Esophagus muscularis mucosa (tissue), 4 donors: ENCODE measurements around the gene COQ6. TPM values are rescaled to one million over a fixed set of nuclear protein-coding genes. Genes with fewer than 3 reads are reported as not detected.

ENCODE experiments used
- DNase-seq: peaks from one replicate; pipeline ENCODE4 v3.0.0-alpha.2; 2017; ENCODE audit errors: extremely low spot score
- H3K27ac ChIP-seq, 4 donors: fragments of 200-600 bp; sonication (generic); replicated peaks in 1 of 4; 1 replicate in 3 of 4; 2 replicates in 1 of 4; pipeline ENCODE4 v1.5.1; 2016 to 2019; ENCODE audit warnings: mild to moderate bottlenecking in 1 of 4
- H3K27me3 ChIP-seq, 4 donors: fragments of 200-600 bp; sonication (generic); one replicate each; pipeline versions ENCODE4 v1.5.1 to v1.6.0; 2016 to 2019
- H3K36me3 ChIP-seq, 4 donors: fragments of 200-600 bp; sonication (generic); one replicate each; pipeline ENCODE4 v1.5.1; 2016 to 2019
- H3K4me1 ChIP-seq, 4 donors: fragments of 200-600 bp; sonication (generic); one replicate each; pipeline ENCODE4 v1.5.1; 2016 to 2019
- H3K4me3 ChIP-seq, 4 donors: fragments of 200-600 bp; sonication (generic); 1 replicate in 2 of 4; 2 replicates in 2 of 4; pipeline ENCODE4 v1.5.1; 2016 to 2019; ENCODE audit warnings: mild to moderate bottlenecking in 4 of 4, moderate library complexity in 1 of 4
- H3K9me3 ChIP-seq, 4 donors: fragments of 200-600 bp; sonication (generic); 1 replicate in 3 of 4; 2 replicates in 1 of 4; pipeline ENCODE4 v1.5.1; 2016 to 2019
- EP300 ChIP-seq: sonication (generic); formaldehyde crosslinking; IDR thresholded peaks from one replicate; pipeline ENCODE4 v1.6.1; 2017; ENCODE audit warnings: antibody characterized with exemption
- POLR2A ChIP-seq: fragments of 450-650 bp; IDR thresholded peaks from one replicate; pipeline ENCODE4 v1.6.1; 2017; ENCODE audit warnings: antibody characterized with exemption, moderate library complexity, mild to moderate bottlenecking, low read depth
- POLR2AphosphoS5 ChIP-seq, 2 donors: sonication (generic); formaldehyde crosslinking; IDR thresholded peaks; one replicate each; pipeline ENCODE4 v1.6.1; 2017; ENCODE audit warnings: antibody characterized with exemption in 2 of 2
- WGBS: methylation state at CpG from one replicate; pipeline ENCODE4 v1.1.5; 2018; 5-methylcytosine and 5-hydroxymethylcytosine counted together
- intact Hi-C: fragments of 100-400 bp; cut with DNase I; formaldehyde crosslinking; loops from one replicate; pipeline ENCODE4 v1.15.1; 2023
- total RNA-seq, 4 donors: library from RNA; depleted of rRNA; stranded (reverse); fragments of >200 nt; gene quantifications; one replicate each; pipeline versions ENCODE4 v1.1.0 to v1.2.1, GENCODE V29; 2016
- TF ChIP-seq, protein P1 (sequence below), 3 experiments: fragments of 200-600 bp in 2 of 3; fragments of 450-650 bp in 1 of 3; sonication (generic) in 2 of 3; IDR thresholded peaks; one replicate each; pipeline ENCODE4 v1.5.1; 2017 to 2019; ENCODE audit warnings: antibody characterized with exemption in 3 of 3, mild to moderate bottlenecking in 2 of 3, moderate library complexity in 1 of 3

The COQ6 gene
- total RNA-seq, 4 donors from 2014 or later, result 21.5 to 52.0 (median 30.6) TPM

- TF ChIP-seq POLR2AphosphoS5 (IDR thresholded peaks at IDR 0.05), result peak in 1 of 2 donors; percentile 11
- no peak for TF ChIP-seq POLR2A
- Histone ChIP-seq H3K36me3 (peaks cover 9 to 81% (median 53%) of the 10 kb centered on the region in 4 donors), H3K4me1 (peaks cover 0 to 14% (median 0%) of the 10 kb centered on the region in 4 donors), H3K27me3 (no peaks in the 10 kb centered on the region), H3K4me3 (no peak overlapping the region), H3K9me3 (no peaks in the 10 kb centered on the region), H3K27ac (peak overlapping the region in 2 of 4 donors; percentile 34 to 43)
- no peak for DNase-seq
- WGBS, result 65% methylated on average over 4 of the region's 4 CpGs
- intact Hi-C loops, result no loop called here
These were observed 7.0 kb upstream of the COQ6 start for GRCh38 chr14:73943083-73943482.

DNA sequence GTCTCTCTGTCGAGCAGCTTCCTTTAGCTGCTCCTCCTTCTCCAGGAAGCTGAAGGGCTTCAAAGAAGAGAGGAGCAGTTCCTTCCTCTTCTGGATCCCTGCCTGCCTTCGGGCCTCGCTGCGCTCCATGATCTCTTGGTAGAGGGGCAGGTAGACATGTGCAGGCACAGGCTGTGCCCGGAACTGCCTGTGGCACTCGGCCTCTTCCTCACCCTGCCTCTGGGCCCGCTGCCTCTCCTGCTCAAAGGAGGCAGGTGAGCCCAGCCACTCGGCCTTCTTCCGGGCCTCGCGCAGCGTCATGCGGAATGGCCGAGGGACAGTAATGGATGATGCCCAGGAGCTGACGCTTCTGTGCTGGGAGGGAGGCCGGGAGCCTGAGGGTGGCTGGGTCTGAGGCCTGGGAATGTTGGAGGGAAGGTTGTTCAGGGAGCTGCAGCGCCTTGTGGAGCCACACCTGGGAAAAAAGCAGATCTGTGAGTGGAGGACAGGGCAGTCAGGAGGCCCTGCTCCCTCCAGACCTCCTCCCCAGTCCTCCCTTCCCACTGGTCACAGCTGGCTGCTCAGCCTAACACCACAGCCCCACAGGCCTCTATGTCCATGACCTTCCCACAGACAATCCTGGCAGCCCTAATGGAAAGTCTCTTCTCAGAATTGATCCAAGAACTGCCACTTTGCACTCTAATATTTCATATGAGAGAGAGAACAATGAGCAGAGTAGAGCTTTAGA lies 5.5 kb upstream of the COQ6 start:
- intact Hi-C loops, result no loop called here
- WGBS, result 85% methylated on average over 16 of the region's 17 CpGs
- no peaks in the 10 kb centered on the region for H3K9me3 ChIP-seq
- no peak for TF ChIP-seq POLR2A
- no peak for TF ChIP-seq EP300
- TF ChIP-seq POLR2AphosphoS5 (IDR thresholded peaks at IDR 0.05), result no peak
- TF ChIP-seq, protein P1, sequence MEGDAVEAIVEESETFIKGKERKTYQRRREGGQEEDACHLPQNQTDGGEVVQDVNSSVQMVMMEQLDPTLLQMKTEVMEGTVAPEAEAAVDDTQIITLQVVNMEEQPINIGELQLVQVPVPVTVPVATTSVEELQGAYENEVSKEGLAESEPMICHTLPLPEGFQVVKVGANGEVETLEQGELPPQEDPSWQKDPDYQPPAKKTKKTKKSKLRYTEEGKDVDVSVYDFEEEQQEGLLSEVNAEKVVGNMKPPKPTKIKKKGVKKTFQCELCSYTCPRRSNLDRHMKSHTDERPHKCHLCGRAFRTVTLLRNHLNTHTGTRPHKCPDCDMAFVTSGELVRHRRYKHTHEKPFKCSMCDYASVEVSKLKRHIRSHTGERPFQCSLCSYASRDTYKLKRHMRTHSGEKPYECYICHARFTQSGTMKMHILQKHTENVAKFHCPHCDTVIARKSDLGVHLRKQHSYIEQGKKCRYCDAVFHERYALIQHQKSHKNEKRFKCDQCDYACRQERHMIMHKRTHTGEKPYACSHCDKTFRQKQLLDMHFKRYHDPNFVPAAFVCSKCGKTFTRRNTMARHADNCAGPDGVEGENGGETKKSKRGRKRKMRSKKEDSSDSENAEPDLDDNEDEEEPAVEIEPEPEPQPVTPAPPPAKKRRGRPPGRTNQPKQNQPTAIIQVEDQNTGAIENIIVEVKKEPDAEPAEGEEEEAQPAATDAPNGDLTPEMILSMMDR (IDR thresholded peaks at IDR 0.05), result no peak
- H3K36me3 ChIP-seq, result peaks cover 9 to 67% (median 47%) of the 10 kb centered on the region in 4 donors
- no peak overlapping the region for H3K27ac ChIP-seq
- DNase-seq, result no peak
- peaks cover 5 to 25% (median 10%) of the 10 kb centered on the region in 4 donors for H3K4me1 ChIP-seq
- no peaks in the 10 kb centered on the region for H3K27me3 ChIP-seq
- H3K4me3 ChIP-seq, result no peak overlapping the region

DNA sequence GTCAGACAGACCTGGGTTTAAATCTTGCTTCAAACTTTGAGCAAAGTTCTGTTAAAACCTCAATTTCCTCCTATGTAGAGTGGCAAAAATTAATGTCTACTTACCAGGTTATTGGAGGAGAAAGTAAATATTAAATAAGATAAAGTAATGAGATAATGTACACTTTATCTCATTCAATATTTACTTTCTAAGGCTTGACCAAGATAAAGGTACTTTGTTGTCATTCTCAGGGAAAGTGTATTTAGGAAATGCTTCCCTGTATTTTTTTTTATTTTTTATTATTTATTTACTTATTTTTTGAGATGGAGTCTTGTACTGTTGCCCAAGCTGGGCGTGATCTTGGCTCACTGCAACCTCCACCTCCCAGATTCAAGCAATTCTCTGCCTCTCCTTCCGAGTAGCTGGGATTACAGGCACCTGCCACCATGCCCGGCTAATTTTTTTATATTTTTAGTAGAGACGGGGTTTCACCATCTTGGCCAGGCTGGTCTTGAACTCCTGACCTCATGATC lies 4.9 kb upstream of the COQ6 start:
- peaks cover 5 to 25% (median 10%) of the 10 kb centered on the region in 4 donors for H3K4me1 ChIP-seq
- no peak for DNase-seq
- no peaks in the 10 kb centered on the region for H3K27me3 ChIP-seq
- TF ChIP-seq POLR2A (no peak), EP300 (no peak), POLR2AphosphoS5 (IDR thresholded peaks at IDR 0.05) (no peak)
- TF ChIP-seq, protein P1 (IDR thresholded peaks at IDR 0.05), result no peak
- 78% methylated on average over 4 of the region's 4 CpGs for WGBS
- no peak overlapping the region for H3K4me3 ChIP-seq
- H3K27ac ChIP-seq, result no peak overlapping the region
- H3K36me3 ChIP-seq, result peaks cover 9 to 64% (median 42%) of the 10 kb centered on the region in 4 donors
- intact Hi-C loops, result no loop called here
- H3K9me3 ChIP-seq, result no peaks in the 10 kb centered on the region

- Histone ChIP-seq H3K36me3 (peaks cover 43 to 56% (median 56%) of the 10 kb centered on the region in 4 donors), H3K4me1 (peaks cover 15 to 30% (median 22%) of the 10 kb centered on the region in 4 donors), H3K27me3 (no peaks in the 10 kb centered on the region), H3K4me3 (no peak overlapping the region), H3K9me3 (no peaks in the 10 kb centered on the region), H3K27ac (no peak overlapping the region)
- 86% methylated on average over 1 of the region's 1 CpG for WGBS
- intact Hi-C loops, result loop anchor here (5.0 kb wide), 1 partner anchor 64 kb away; the partner anchor contains the start of genes BBOF1 and ENTPD5
- DNase-seq, result no peak
- TF ChIP-seq EP300, result no peak
- TF ChIP-seq POLR2AphosphoS5 (IDR thresholded peaks at IDR 0.05), result no peak
- TF ChIP-seq, protein P1 (IDR thresholded peaks at IDR 0.05), result no peak
- TF ChIP-seq POLR2A, result no peak
These were observed 3.6 kb downstream of the COQ6 start for GRCh38 chr14:73953731-73954130.

- no peak overlapping the region for H3K4me3 ChIP-seq
- TF ChIP-seq POLR2AphosphoS5 (IDR thresholded peaks at IDR 0.05), result no peak
- TF ChIP-seq EP300, result no peak
- TF ChIP-seq, protein P1 (IDR thresholded peaks at IDR 0.05), result no peak
- TF ChIP-seq POLR2A, result no peak
- H3K27me3 ChIP-seq, result no peaks in the 10 kb centered on the region
- H3K4me1 ChIP-seq, result peaks cover 9 to 17% (median 11%) of the 10 kb centered on the region in 4 donors
- no peak for DNase-seq
- peaks cover 63 to 76% (median 75%) of the 10 kb centered on the region in 4 donors for H3K36me3 ChIP-seq
- H3K9me3 ChIP-seq, result no peaks in the 10 kb centered on the region
- WGBS, result 90% methylated on average over 5 of the region's 5 CpGs
- H3K27ac ChIP-seq, result no peak overlapping the region
- intact Hi-C loops, result no loop called here
These were observed 5.6 kb downstream of the COQ6 start for GRCh38 chr14:73955674-73956073.
